ENCODE data around the gene RAB3GAP1.

GRCh38 chr2:135113322-135113721 lies 61.2 kb downstream of the RAB3GAP1 start:
- TF ChIP-seq PKNOX1 (IDR thresholded peaks at IDR 0.05) (no peak), FOXA1 (IDR thresholded peaks at IDR 0.05) (no peak), TARDBP (IDR thresholded peaks at IDR 0.05) (no peak), SP1 (IDR thresholded peaks at IDR 0.05) (no peak), FOXM1 (IDR thresholded peaks at IDR 0.05; ENCODE audit: borderline replicate concordance) (no peak), ARNT (IDR thresholded peaks at IDR 0.05) (no peak), NFRKB (IDR thresholded peaks at IDR 0.05) (no peak), ZNF384 (IDR thresholded peaks at IDR 0.05) (no peak)
